HCT116 (cell line): Measurements from ENCODE around the gene GALNT14. TPM values are rescaled to one million over a fixed set of nuclear protein-coding genes. Genes with fewer than 3 reads are reported as not detected.

Experiments
- ATAC-seq: fragments of 200-7000 bp; cut with Tn5 transposase; 2 replicates; pipeline ENCODE4 v1.9.1; 2020; ENCODE audit warnings: mild to moderate bottlenecking, moderate library complexity
- BruUV-seq: library from RNA; stranded (reverse); fragments of 400-500 nt; replicated peaks from 2 replicates; lab custom pipeline; 2021; lab: Mats Ljungman, UMichigan
- CTCF ChIA-PET: fragments of 300-600 bp; sonication (Branson Sonifier 250); formaldehyde crosslinking; loops from one replicate; lab custom pipeline; 2021; ENCODE audit warnings: antibody characterized with exemption; lab: Charles Lee
- POLR2A ChIA-PET: fragments of 300-600, 350-600 bp; sonication (Branson Sonifier 250); formaldehyde crosslinking; loops from one replicate; lab custom pipeline; 2021; ENCODE audit warnings: antibody characterized with exemption; lab: Charles Lee
- RAD21 ChIA-PET, 2 experiments: fragments of 300-600 bp; sonication (Branson Sonifier 250); formaldehyde crosslinking; loops; one replicate each; lab custom pipeline; 2023; ENCODE audit warnings: low total read pairs in 2 of 2; ENCODE audit not compliant: uncharacterized antibody in 2 of 2, unreplicated experiment in 2 of 2, low non-redundant PET in 1 of 2; lab: Charles Lee
- DNase-seq: peaks from one replicate; pipeline ENCODE4 v3.0.0-alpha.2; 2010; ENCODE audit warnings: low read depth, low spot score
- H2AFZ ChIP-seq: fragments of 200-600 bp; shearing (Covaris generic), sonication (generic); 2 replicates; pipeline ENCODE4 v1.6.1; 2017; ENCODE audit warnings: low read depth, mixed run types, mixed read lengths, antibody characterized with exemption, low read length; ENCODE audit not compliant: poor library complexity, severe bottlenecking
- H3K27ac ChIP-seq: 2 replicates; pipeline ENCODE4 v1.5.1; 2012; ENCODE audit warnings: low read depth, low read length
- H3K27me3 ChIP-seq: fragments of 200-600 bp; sonication (generic); 2 replicates; pipeline ENCODE4 v1.6.1; 2016; ENCODE audit warnings: mixed run types, low read length, mixed read lengths; ENCODE audit not compliant: insufficient read depth
- H3K36me3 ChIP-seq, 2 experiments: fragments of 200-500 bp in 1 of 2; fragments of 200-600 bp in 1 of 2; sonication (Bioruptor generic) in 1 of 2; sonication (generic) in 1 of 2; 2 replicates each; pipeline versions ENCODE4 v1.5.1 to v1.6.1; 2014 to 2016; ENCODE audit warnings: low read length in 2 of 2, inconsistent platforms in 1 of 2, mixed read lengths in 1 of 2, mixed run types in 1 of 2; ENCODE audit not compliant: insufficient read depth in 2 of 2, control insufficient read depth in 1 of 2
- H3K4me1 ChIP-seq, 2 experiments: fragments of 200-600 bp in 1 of 2; sonication (generic) in 1 of 2; 2 replicates each; pipeline versions ENCODE4 v1.5.1 to v1.6.1; 2012 to 2017; ENCODE audit warnings: low read length in 2 of 2, inconsistent platforms in 1 of 2, mild to moderate bottlenecking in 1 of 2, mixed read lengths in 1 of 2, mixed run types in 1 of 2, moderate library complexity in 1 of 2; ENCODE audit not compliant: insufficient read depth in 2 of 2, control insufficient read depth in 1 of 2
- H3K4me2 ChIP-seq: fragments of 200-600 bp; sonication (generic); 2 replicates; pipeline ENCODE4 v1.6.1; 2017; ENCODE audit warnings: mixed run types, low read length, mixed read lengths
- H3K4me3 ChIP-seq, 2 experiments: fragments of 200-600 bp in 1 of 2; sonication (generic) in 1 of 2; replicated peaks in 1 of 2; 2 replicates each; pipeline ENCODE4 v1.5.1; 2011 to 2016; ENCODE audit warnings: low read length in 2 of 2, control low read depth in 1 of 2, low read depth in 1 of 2, mild to moderate bottlenecking in 1 of 2, mixed read lengths in 1 of 2, mixed run types in 1 of 2
- H3K79me2 ChIP-seq: fragments of 200-600 bp; sonication (generic); 2 replicates; pipeline ENCODE4 v1.6.1; 2017; ENCODE audit warnings: mild to moderate bottlenecking, mixed run types, low read length, moderate library complexity, mixed read lengths; ENCODE audit not compliant: insufficient read depth
- H3K9ac ChIP-seq: fragments of 200-600 bp; sonication (generic); 2 replicates; pipeline ENCODE4 v1.6.1; 2016; ENCODE audit warnings: low read length, mixed read lengths
- H3K9me2 ChIP-seq: fragments of 200-600 bp; sonication (generic), shearing (Covaris generic); 2 replicates; pipeline ENCODE4 v1.6.1; 2017; ENCODE audit warnings: mixed run types, mild to moderate bottlenecking, moderate library complexity; ENCODE audit not compliant: insufficient read depth
- H3K9me3 ChIP-seq, 2 experiments: fragments of 200-500 bp in 1 of 2; fragments of 200-600 bp in 1 of 2; sonication (Bioruptor generic) in 1 of 2; sonication (generic) in 1 of 2; 2 replicates each; pipeline ENCODE4 v1.6.1; 2014 to 2017; ENCODE audit warnings: low read length in 2 of 2, mixed read lengths in 2 of 2, inconsistent platforms in 1 of 2, low read depth in 1 of 2, mild to moderate bottlenecking in 1 of 2, mixed run types in 1 of 2, moderate library complexity in 1 of 2; ENCODE audit not compliant: control insufficient read depth in 1 of 2, insufficient read depth in 1 of 2
- H4K20me1 ChIP-seq: fragments of 200-600 bp; sonication (generic), shearing (Covaris generic); 2 replicates; pipeline ENCODE4 v1.6.1; 2017; ENCODE audit warnings: mixed run types, mild to moderate bottlenecking, moderate library complexity; ENCODE audit not compliant: insufficient read depth
- CBX3 ChIP-seq: IDR thresholded peaks from 2 replicates; pipeline ENCODE4 v1.6.1; 2012; ENCODE audit warnings: low read depth
- CTCF ChIP-seq, 3 experiments: fragments of 200-600 bp in 1 of 3; sonication (generic) in 1 of 3; IDR thresholded peaks in 2 of 3; conservative IDR thresholded peaks in 1 of 3; 2 replicates each; pipeline ENCODE4 v1.5.1; 2012 to 2017; ENCODE audit warnings: low read depth in 2 of 3, low read length in 2 of 3, antibody characterized with exemption in 1 of 3, borderline replicate concordance in 1 of 3, control low read depth in 1 of 3, mild to moderate bottlenecking in 1 of 3, mixed read lengths in 1 of 3, mixed run types in 1 of 3, moderate library complexity in 1 of 3; ENCODE audit not compliant: insufficient read depth in 1 of 3
- EGR1 ChIP-seq: IDR thresholded peaks from 2 replicates; pipeline ENCODE4 v1.6.1; 2012; ENCODE audit warnings: low read depth
- ELF1 ChIP-seq: IDR thresholded peaks from 2 replicates; pipeline ENCODE4 v1.6.1; 2012; ENCODE audit warnings: low read depth, borderline replicate concordance
- EZH2 ChIP-seq: fragments of 200-600 bp; sonication (generic); IDR thresholded peaks from 2 replicates; pipeline ENCODE4 v1.6.1; 2017; ENCODE audit warnings: antibody characterized with exemption, mixed run types
- EZH2phosphoT487 ChIP-seq: fragments of 200-600 bp; IDR thresholded peaks from 2 replicates; pipeline ENCODE4 v1.6.1; 2018; ENCODE audit warnings: antibody characterized with exemption, borderline replicate concordance
- FOSL1 ChIP-seq: IDR thresholded peaks from 2 replicates; pipeline ENCODE4 v1.6.1; 2012; ENCODE audit warnings: low read depth
- JUND ChIP-seq: IDR thresholded peaks from 2 replicates; pipeline ENCODE4 v1.6.1; 2012
- MAX ChIP-seq: IDR thresholded peaks from 2 replicates; pipeline ENCODE4 v1.6.1; 2012
- POLR2A ChIP-seq: IDR thresholded peaks from 2 replicates; pipeline ENCODE4 v1.7.0; 2011; ENCODE audit warnings: borderline replicate concordance; ENCODE audit not compliant: insufficient read depth, insufficient read length; ENCODE audit errors: extremely low read depth
- POLR2AphosphoS5 ChIP-seq: IDR thresholded peaks from 2 replicates; pipeline ENCODE4 v1.6.1; 2011; ENCODE audit warnings: mild to moderate bottlenecking, low read depth, low read length, moderate library complexity
- SP1 ChIP-seq: IDR thresholded peaks from 2 replicates; pipeline ENCODE4 v1.6.1; 2012; ENCODE audit warnings: low read depth
- SRF ChIP-seq: IDR thresholded peaks from 2 replicates; pipeline ENCODE4 v1.6.1; 2012; ENCODE audit warnings: low read depth
- TCF7L2 ChIP-seq: IDR thresholded peaks from 2 replicates; pipeline ENCODE4 v1.7.0; 2011; ENCODE audit warnings: borderline replicate concordance, inconsistent platforms; ENCODE audit not compliant: insufficient read depth, insufficient read length; ENCODE audit errors: extremely low read depth
- YY1 ChIP-seq: IDR thresholded peaks from 2 replicates; pipeline ENCODE4 v1.6.1; 2011; ENCODE audit warnings: low read length, low read depth, moderate library complexity, mild to moderate bottlenecking; ENCODE audit not compliant: insufficient replicate concordance; ENCODE audit errors: extremely low read depth
- ZBTB33 ChIP-seq: IDR thresholded peaks from 2 replicates; pipeline ENCODE4 v1.6.1; 2011; ENCODE audit warnings: mild to moderate bottlenecking, low read length, moderate library complexity; ENCODE audit not compliant: insufficient replicate concordance; ENCODE audit errors: extremely low read depth
- ZFX ChIP-seq: fragments of 450-650 bp; IDR thresholded peaks from 2 replicates; pipeline ENCODE4 v1.6.1; 2017
- ZNF274 ChIP-seq: fragments of 200-500 bp; sonication (Bioruptor generic); IDR thresholded peaks from 2 replicates; pipeline ENCODE4 v1.6.1; 2014; ENCODE audit warnings: mild to moderate bottlenecking, low read depth, low read length, inconsistent platforms
- intact Hi-C: fragments of 100-400 bp; cut with micrococcal nuclease; formaldehyde crosslinking; loops from 2 replicates; pipeline ENCODE4 v1.10.0; 2022
- total RNA-seq: library from RNA; stranded (reverse); gene quantifications from one replicate; pipeline ENCODE4 v1.2.1, GENCODE V29; 2021; ENCODE audit not compliant: unreplicated experiment
- TF ChIP-seq, protein P1 (sequence below): IDR thresholded peaks from 2 replicates; pipeline ENCODE4 v1.6.1; 2012

Gene GALNT14
- total RNA-seq, 1 experiment from 2014 or later, result 11.2 TPM

DNA sequence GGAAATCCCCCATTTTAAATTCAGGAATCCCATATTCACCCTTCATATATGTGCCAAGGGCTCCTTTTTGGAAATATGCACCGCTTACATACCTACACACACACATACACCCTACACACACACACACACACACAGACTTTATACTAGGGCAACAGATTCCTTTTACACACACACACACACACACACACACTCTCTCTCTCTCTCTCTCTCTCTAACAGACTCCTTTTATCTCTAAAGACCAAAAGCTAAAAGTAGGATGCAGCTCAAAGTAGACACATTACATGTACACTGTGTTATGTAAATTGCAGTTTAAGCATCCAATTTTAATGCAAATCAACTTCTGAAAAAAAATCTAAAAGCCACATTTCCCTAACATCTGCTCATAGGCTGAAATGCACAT is 200.0 kb downstream of the GALNT14 start:
- Histone ChIP-seq H3K36me3 (no peaks in the 10 kb centered on the region), H3K27me3 (0 out of 2 replicates have a peak, but pooled peaks cover 3% of the 10 kb centered on the region), H3K27ac (no peak overlapping the region), H3K9me2 (no peaks in the 10 kb centered on the region), H3K4me3 (no peak overlapping the region), H3K9ac (no peak overlapping the region), H3K79me2 (no peaks in the 10 kb centered on the region), H2AFZ (no peak overlapping the region), H3K4me1 (no peaks in the 10 kb centered on the region), H3K9me3 (no peaks in the 10 kb centered on the region), H3K4me2 (no peak overlapping the region), H4K20me1 (no peaks in the 10 kb centered on the region)
- TF ChIP-seq JUND, result no peak
- no peak for TF ChIP-seq CTCF (IDR thresholded peaks at IDR 0.05 in 2 of 3, conservative IDR thresholded peaks at IDR 0.05 in 1 of 3; ENCODE audit: borderline replicate concordance in 1 of 3, insufficient read depth in 1 of 3, low read depth in 2 of 3, low read length in 2 of 3)
- TF ChIP-seq POLR2AphosphoS5, result no peak
- TF ChIP-seq CBX3, result no peak
- no peak for TF ChIP-seq SP1
- TF ChIP-seq ELF1, result no peak
- no peak for TF ChIP-seq ZBTB33
- no peak for TF ChIP-seq MAX
- TF ChIP-seq POLR2A, result no peak
- TF ChIP-seq, protein P1, sequence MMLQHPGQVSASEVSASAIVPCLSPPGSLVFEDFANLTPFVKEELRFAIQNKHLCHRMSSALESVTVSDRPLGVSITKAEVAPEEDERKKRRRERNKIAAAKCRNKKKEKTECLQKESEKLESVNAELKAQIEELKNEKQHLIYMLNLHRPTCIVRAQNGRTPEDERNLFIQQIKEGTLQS, result no peak
- TF ChIP-seq YY1, result no peak
- no peak for TF ChIP-seq FOSL1
- no peak for TF ChIP-seq ZNF274
- no peak for TF ChIP-seq EZH2phosphoT487
- TF ChIP-seq ZFX, result no peak
- no peak for TF ChIP-seq EZH2
- TF ChIP-seq EGR1, result no peak
- no peak for TF ChIP-seq SRF
- no peak for TF ChIP-seq TCF7L2
- ChIA-PET RAD21 (no interaction called here), POLR2A (no interaction called here), CTCF (no interaction called here)
- ATAC-seq (no peak), DNase-seq (no peak)
- BruUV-seq, result no TSS peak
- intact Hi-C loops, result no loop called here
